Mesodermal cell (in vitro differentiated cells): Measurements from ENCODE around the gene GDPGP1.
"Not testable (repeated sequence)": the region's sequence is repeated elsewhere in the genome, so short reads cannot be mapped to it uniquely, and the experiment has no call there.

Source experiments
- H3K27ac ChIP-seq: 2 replicates; pipeline ENCODE4 v1.7.0; 2013; ENCODE audit warnings: mild to moderate bottlenecking, low read depth, low read length, moderate library complexity; ENCODE audit not compliant: severe bottlenecking
- H3K36me3 ChIP-seq: 2 replicates; pipeline ENCODE4 v1.7.1; 2013; ENCODE audit warnings: mild to moderate bottlenecking, low read length, moderate library complexity; ENCODE audit not compliant: control insufficient read depth, insufficient read depth
- H3K4me1 ChIP-seq: one replicate; pipeline ENCODE4 v1.7.1; 2013; ENCODE audit warnings: mild to moderate bottlenecking, low read length; ENCODE audit not compliant: insufficient read depth, control insufficient read depth, poor library complexity, severe bottlenecking
- H3K4me3 ChIP-seq: 2 replicates; pipeline ENCODE4 v1.7.0; 2013; ENCODE audit warnings: low read length, control low read depth, mild to moderate bottlenecking; ENCODE audit not compliant: insufficient read depth, poor library complexity, severe bottlenecking; ENCODE audit errors: extremely low read depth
- H3K9me3 ChIP-seq: 2 replicates; pipeline ENCODE4 v1.7.1; 2013; ENCODE audit warnings: mild to moderate bottlenecking, low read length, moderate library complexity; ENCODE audit not compliant: control insufficient read depth
- WGBS, 2 experiments: methylation state at CpG; one replicate each; pipeline ENCODE4 v1.1.5; 2013; ENCODE audit warnings: missing lambda C conversion rate in 2 of 2; ENCODE audit not compliant: insufficient coverage in 2 of 2; 5-methylcytosine and 5-hydroxymethylcytosine counted together

The GDPGP1 gene

DNA sequence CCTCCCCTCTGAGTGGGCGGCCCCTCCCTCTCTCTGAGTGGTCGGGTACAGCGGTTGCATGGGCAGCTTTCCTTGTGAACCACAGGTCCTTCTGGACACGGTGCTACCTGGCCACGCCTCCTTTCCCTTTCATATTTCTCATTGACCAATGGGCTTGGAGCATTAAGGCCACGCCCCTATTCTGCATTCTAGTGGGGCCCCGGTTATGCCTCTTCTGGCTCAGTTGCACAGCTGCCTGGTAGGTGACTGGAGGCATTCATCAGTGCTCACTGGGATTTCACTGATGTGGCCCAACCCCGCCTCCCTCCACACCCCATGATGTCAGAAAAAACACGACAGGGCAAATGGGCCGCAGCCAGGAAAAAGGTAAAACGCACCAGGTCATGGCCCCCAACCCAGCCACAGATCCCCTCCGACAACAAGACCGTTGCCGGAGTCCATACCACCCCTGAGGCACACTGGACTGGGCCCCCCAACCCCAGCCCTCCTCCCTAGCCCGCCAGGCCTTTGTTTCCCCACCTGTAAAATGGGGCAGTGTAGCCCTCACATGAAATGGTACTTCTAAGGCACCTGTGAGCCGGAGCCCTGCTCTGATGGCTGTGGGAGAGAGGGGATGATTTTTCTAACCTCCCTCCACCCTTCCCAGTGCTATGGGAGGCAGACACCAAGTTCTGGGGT lies 57.8 kb downstream of the GDPGP1 start:
- Histone ChIP-seq H3K27ac (no peak overlapping the region), H3K9me3 (no peaks in the 10 kb centered on the region), H3K4me1 (no peaks in the 10 kb centered on the region), H3K4me3 (no peak overlapping the region), H3K36me3 (no peaks in the 10 kb centered on the region)
- 93 to 95% methylated on average over 9 to 12 of the region's 16 CpGs for WGBS, 2 experiments

DNA sequence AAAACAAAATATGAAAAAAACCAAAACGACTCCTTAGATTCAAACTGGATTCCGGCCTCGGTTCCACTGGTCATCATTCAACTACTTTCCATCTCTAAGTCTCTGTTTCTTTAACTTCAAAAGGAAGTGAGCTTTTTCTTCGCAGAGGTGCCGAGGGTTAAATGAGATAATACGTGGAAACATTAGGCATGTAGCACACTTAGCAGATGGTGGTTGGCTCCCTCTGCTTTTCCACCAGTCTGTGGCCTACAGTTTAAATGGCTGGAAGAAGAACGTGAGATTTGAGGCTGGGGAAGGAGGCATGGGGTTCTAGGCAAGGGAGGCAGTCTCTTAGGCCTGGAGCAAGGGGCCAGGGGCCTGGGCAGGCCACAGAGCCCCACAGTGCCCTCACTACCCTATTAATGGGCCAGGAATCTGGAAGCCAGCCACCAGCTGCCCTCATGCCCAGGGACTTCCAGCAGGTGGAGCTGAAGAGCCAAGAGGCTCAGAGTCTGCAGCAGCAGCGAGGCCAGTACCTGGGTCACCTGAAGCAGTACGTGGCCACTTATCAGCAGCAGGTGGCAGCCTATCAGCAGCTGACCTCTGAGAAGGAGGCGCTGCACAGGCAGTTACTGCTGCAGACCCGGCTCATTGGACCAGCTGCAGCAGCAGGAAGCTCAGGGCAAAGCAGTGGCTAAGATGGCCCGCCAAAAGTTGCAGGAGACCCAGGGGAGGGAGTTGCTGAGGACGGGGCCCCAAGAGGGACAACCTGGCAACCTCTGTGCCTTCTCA lies 59.2 kb downstream of the GDPGP1 start:
- not testable (repeated sequence) for H3K4me1 ChIP-seq, H3K27ac ChIP-seq, H3K4me3 ChIP-seq, H3K9me3 ChIP-seq, H3K36me3 ChIP-seq
- WGBS, 2 experiments, result 58% methylated on average over 7 to 13 of the region's 13 CpGs

DNA sequence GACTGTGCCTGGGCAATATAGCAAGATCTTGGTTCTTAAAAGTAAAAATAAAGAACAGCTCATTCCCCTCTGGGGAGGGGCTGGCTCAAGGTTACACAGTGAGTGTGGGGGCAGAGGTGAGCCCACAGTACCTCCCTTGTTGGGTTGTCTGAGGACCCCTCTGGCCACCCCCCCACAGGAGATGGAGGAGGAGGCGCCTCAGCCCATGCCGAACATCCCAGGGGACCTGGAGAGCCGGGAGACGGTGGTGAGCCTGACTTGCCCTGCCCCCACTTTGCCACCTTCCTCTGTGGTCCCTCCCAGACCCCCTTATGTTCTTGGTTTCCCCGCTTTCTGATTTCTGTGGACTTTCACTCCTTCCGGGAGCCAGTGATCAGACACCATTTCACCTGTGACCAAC lies 60.1 kb downstream of the GDPGP1 start:
- WGBS, 2 experiments, result 77 to 100% methylated on average over 3 to 4 of the region's 6 CpGs

DNA sequence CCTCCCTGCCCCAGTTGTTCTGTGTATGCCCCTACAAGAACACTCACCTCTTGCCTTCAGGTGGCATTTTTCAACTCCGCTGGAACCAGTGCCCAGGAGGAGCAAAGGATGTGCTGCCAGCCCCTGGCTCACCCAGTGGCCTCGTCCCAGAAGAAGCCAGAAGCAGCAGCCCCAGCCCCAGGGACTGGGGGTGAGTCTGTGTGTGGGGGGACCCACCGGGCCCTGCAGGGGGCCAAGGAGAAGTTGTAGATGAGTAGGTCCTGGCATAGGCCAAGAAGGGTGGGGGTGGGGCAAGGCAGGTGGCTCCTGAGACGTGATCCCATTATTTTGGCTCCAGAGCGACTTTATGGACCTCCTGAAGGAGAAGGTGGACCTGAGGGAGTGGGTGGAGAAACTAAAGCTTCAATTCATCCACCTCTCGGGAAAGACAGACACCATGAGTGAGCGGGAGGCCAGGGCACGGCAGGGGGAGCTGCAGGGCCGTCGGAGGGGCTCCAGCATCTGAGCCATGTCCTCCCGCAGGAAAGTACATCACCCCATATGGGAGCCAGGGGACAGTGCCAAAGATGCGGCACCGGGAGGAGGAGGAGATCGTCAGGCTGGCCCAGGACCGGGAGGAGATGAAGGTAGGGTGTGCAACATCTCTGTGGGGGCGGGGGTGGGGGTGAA lies 60.7 kb downstream of the GDPGP1 start:
- WGBS, 2 experiments, result 59 to 86% methylated on average over 10 to 12 of the region's 16 CpGs
- H3K36me3 ChIP-seq, result no peaks in the 10 kb centered on the region
- H3K4me3 ChIP-seq, result no peak overlapping the region
- no peak overlapping the region for H3K27ac ChIP-seq
- H3K4me1 ChIP-seq, result no peaks in the 10 kb centered on the region
- no peaks in the 10 kb centered on the region for H3K9me3 ChIP-seq

More for the DNA sequence above, 60.1 kb downstream of the GDPGP1 start:
- Histone ChIP-seq H3K4me1 (no peaks in the 10 kb centered on the region), H3K36me3 (no peaks in the 10 kb centered on the region), H3K4me3 (no peak overlapping the region), H3K9me3 (no peaks in the 10 kb centered on the region), H3K27ac (no peak overlapping the region)

DNA sequence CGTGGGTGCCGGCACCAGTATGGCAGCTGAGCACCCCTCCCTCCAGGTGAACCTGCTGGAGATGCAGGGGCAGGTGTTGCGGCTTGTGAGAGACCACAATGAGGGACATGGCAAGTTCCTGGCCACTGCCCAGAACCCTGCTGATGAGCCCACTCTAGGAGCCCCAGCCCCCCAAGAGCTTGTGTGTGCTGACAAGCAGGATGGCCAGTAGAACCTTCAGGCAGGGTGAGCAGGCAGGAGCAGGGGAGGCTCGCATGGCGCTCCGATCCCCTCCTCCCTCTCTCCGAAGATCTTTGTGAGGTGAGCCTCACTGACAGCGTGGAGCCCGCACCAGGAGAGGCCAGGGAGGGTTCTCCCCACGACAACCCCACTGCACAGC lies 61.2 kb downstream of the GDPGP1 start:
- WGBS, 2 experiments, result 83 to 85% methylated on average over 8 to 9 of the region's 10 CpGs
- Histone ChIP-seq H3K4me3 (no peak overlapping the region), H3K4me1 (no peaks in the 10 kb centered on the region), H3K27ac (no peak overlapping the region), H3K9me3 (no peaks in the 10 kb centered on the region), H3K36me3 (no peaks in the 10 kb centered on the region)
